ENCODE results near the gene ATXN1.

GRCh38 chr6:16747232-16748024, 13.8 kb downstream of the ATXN1 start:
- TF ChIP-seq, protein P1, sequence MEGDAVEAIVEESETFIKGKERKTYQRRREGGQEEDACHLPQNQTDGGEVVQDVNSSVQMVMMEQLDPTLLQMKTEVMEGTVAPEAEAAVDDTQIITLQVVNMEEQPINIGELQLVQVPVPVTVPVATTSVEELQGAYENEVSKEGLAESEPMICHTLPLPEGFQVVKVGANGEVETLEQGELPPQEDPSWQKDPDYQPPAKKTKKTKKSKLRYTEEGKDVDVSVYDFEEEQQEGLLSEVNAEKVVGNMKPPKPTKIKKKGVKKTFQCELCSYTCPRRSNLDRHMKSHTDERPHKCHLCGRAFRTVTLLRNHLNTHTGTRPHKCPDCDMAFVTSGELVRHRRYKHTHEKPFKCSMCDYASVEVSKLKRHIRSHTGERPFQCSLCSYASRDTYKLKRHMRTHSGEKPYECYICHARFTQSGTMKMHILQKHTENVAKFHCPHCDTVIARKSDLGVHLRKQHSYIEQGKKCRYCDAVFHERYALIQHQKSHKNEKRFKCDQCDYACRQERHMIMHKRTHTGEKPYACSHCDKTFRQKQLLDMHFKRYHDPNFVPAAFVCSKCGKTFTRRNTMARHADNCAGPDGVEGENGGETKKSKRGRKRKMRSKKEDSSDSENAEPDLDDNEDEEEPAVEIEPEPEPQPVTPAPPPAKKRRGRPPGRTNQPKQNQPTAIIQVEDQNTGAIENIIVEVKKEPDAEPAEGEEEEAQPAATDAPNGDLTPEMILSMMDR (conservative IDR thresholded peaks at IDR 0.05; ENCODE audit: low read length): no peak
- no peak for TF ChIP-seq EZH2phosphoT487 (IDR thresholded peaks at IDR 0.05; ENCODE audit: borderline replicate concordance)

Measured in Loucy (cell line).